Activated CD8-positive, alpha-beta T cell treated with anti-CD3 and anti-CD28 coated beads, Interleukin-2, amount 10 ng/mL, durations not matched to agents 7 days and 5 days (primary cell): ENCODE results near the gene ZNF628. TPM values are rescaled to one million over a fixed set of nuclear protein-coding genes. Genes with fewer than 3 reads are reported as not detected.
"Not testable (repeated sequence)": the region's sequence is repeated elsewhere in the genome, so short reads cannot be mapped to it uniquely, and the experiment has no call there.

Experiments
- ATAC-seq: fragments of 150-1000 bp; cut with Tn5 transposase; one replicate; pipeline ENCODE4 v1.10.0; 2021; ENCODE audit warnings: moderate library complexity
- CTCF ChIA-PET: fragments of 350-600 bp; sonication (Branson Sonifier 250); formaldehyde crosslinking; loops from one replicate; lab custom pipeline; 2021; ENCODE audit warnings: antibody characterized with exemption; lab: Charles Lee
- POLR2A ChIA-PET: fragments of 350-600 bp; sonication (Branson Sonifier 250); formaldehyde crosslinking; loops from one replicate; lab custom pipeline; 2021; ENCODE audit warnings: antibody characterized with exemption; lab: Charles Lee
- DNase-seq: peaks from one replicate; pipeline ENCODE4 v3.0.0-alpha.2; 2020
- H3K27ac Mint-ChIP-seq: one replicate; pipeline ENCODE4 v1.8.0; 2021; ENCODE audit warnings: mild to moderate bottlenecking, mixed read lengths
- H3K27me3 Mint-ChIP-seq: one replicate; pipeline ENCODE4 v1.8.0; 2021; ENCODE audit warnings: low read depth, mixed read lengths
- H3K36me3 Mint-ChIP-seq: one replicate; pipeline ENCODE4 v1.8.0; 2021; ENCODE audit warnings: low read depth, mixed read lengths
- H3K4me1 Mint-ChIP-seq: one replicate; pipeline ENCODE4 v1.8.0; 2021; ENCODE audit warnings: low read depth, mixed read lengths
- H3K4me3 Mint-ChIP-seq: one replicate; pipeline ENCODE4 v1.8.0; 2021; ENCODE audit warnings: mild to moderate bottlenecking, mixed read lengths
- H3K9me3 Mint-ChIP-seq: one replicate; pipeline ENCODE4 v1.8.0; 2022; ENCODE audit warnings: mixed read lengths; ENCODE audit not compliant: insufficient read depth
- total RNA-seq, 2 experiments: library from RNA; stranded (reverse); gene quantifications; one replicate each; pipeline ENCODE4 v1.2.3, GENCODE V29; 2021

The ZNF628 gene
- total RNA-seq, 2 experiments from 2014 or later, result 10.2 to 11.6 TPM

DNA sequence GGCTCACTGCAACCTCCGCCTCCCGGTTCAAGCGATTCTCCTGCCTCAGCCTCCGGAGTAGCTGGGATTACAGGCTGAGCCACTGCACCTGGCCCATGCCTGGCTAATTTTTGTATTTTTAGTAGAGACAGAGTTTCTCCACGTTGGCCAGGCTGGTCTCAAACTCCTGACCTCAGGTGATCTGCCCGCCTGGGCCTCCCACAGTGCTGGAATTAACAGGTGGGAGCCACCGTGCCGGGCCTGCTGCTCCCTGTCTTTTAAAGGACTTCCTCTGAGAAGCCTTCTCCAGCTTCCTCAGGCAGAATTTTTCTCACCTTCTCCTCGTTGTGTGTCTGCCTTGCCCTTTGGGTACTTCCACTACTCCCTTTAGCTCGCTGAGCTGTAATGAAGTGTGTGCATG is 20.4 kb downstream of the ZNF628 start:
- DNase-seq, H3K36me3 Mint-ChIP-seq, H3K27me3 Mint-ChIP-seq, H3K27ac Mint-ChIP-seq, ATAC-seq, H3K9me3 Mint-ChIP-seq, H3K4me3 Mint-ChIP-seq, H3K4me1 Mint-ChIP-seq: not testable (repeated sequence)
- ChIA-PET POLR2A (interaction anchor here (0.6 kb wide), 1 partner anchor 52 kb away, joined by 3 read pairs; no protein-coding TSS in a partner anchor), CTCF (interaction anchor here (4.6 kb wide), 1 partner anchor 30 kb away, joined by 16 read pairs; no protein-coding TSS in a partner anchor)

DNA sequence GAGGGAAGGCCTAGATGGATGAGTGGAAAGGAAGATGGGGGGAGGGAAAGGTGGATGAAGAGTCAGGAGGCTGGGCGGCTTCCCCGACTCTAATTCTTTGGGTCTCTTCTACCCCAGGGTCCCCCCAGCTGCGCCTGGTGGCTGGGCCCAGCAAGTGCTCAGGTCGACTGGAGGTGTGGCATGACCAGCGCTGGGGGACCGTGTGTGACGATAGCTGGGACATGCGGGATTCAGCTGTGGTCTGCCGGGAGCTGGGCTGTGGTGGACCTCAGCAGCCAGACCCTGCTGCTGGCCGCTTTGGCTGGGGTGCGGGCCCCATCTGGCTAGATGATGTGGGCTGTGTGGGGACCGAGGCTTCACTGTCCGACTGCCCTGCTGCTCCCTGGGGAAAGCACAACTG is 21.3 kb downstream of the ZNF628 start:
- no peaks in the 10 kb centered on the region for H3K27me3 Mint-ChIP-seq
- peaks cover 5% of the 10 kb centered on the region for H3K4me1 Mint-ChIP-seq
- DNase-seq (no peak), ATAC-seq (no peak)
- no peak overlapping the region for H3K4me3 Mint-ChIP-seq
- CTCF ChIA-PET, result no interaction called here
- no peak overlapping the region for H3K27ac Mint-ChIP-seq
- POLR2A ChIA-PET, result no interaction called here
- H3K36me3 Mint-ChIP-seq, result no peaks in the 10 kb centered on the region
- H3K9me3 Mint-ChIP-seq, result no peaks in the 10 kb centered on the region

- H3K27ac Mint-ChIP-seq, result no peak overlapping the region
- DNase-seq (no peak), ATAC-seq (no peak)
- POLR2A ChIA-PET, result interaction anchor here (1.0 kb wide), 1 partner anchor 14 kb away, joined by 3 read pairs; the partner anchor contains the start of gene NAT14
- H3K9me3 Mint-ChIP-seq, result no peaks in the 10 kb centered on the region
- no peaks in the 10 kb centered on the region for H3K27me3 Mint-ChIP-seq
- CTCF ChIA-PET, result no interaction called here
- H3K4me3 Mint-ChIP-seq, result no peak overlapping the region
- peaks cover 4% of the 10 kb centered on the region for H3K36me3 Mint-ChIP-seq
- H3K4me1 Mint-ChIP-seq, result peaks cover 9% of the 10 kb centered on the region
These were observed 21.9 kb downstream of the ZNF628 start for GRCh38 chr19:55498246-55498840.

DNA sequence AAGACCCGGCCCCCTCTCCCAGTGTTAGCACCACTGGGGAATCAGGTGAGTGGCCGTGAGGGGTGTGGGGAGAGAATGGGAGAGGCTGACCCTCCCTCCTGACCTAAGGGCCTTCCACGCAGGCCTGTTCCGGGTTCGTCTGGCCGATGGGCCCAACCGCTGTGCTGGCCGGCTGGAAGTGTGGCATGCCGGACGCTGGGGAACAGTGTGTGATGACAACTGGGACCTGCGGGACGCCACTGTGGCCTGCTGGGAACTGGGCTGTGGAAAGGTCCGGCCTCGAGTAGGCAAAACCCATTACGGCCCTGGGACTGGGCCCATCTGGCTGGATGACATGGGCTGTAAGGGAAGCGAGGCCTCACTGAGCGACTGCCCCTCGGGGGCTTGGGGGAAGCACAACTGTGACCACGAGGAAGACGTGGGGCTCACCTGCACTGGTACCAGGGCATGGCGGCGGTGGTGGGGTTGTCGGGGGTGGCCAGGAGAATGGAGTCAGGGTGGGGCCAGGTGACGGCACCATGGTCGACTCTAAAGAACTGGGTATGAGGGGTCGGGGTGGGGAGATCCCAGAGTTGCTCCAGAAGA is 24.0 kb downstream of the ZNF628 start:
- DNase-seq, result no peak
- Mint-ChIP-seq H3K27me3 (no peaks in the 10 kb centered on the region), H3K4me1 (peaks cover 15% of the 10 kb centered on the region), H3K4me3 (no peak overlapping the region), H3K9me3 (no peaks in the 10 kb centered on the region), H3K36me3 (peaks cover 8% of the 10 kb centered on the region), H3K27ac (no peak overlapping the region)
- ChIA-PET CTCF (interaction anchor here (0.9 to 1.5 kb wide), 2 partner anchors 33 to 132 kb away, joined by 3 to 6 read pairs; no protein-coding TSS in a partner anchor), POLR2A (interaction anchor here (1.1 kb wide), 1 partner anchor 99 kb away, joined by 3 read pairs; the partner anchor contains the start of gene ZNF524)
- ATAC-seq, result no peak

GRCh38 chr19:55502197-55502952 is 26.0 kb downstream of the ZNF628 start:
- Mint-ChIP-seq H3K27me3 (no peaks in the 10 kb centered on the region), H3K27ac (no peak overlapping the region), H3K36me3 (peaks cover 8% of the 10 kb centered on the region), H3K4me3 (no peak overlapping the region), H3K4me1 (peaks cover 15% of the 10 kb centered on the region), H3K9me3 (no peaks in the 10 kb centered on the region)
- no peak for DNase-seq
- ATAC-seq, result no peak
- ChIA-PET POLR2A (no interaction called here), CTCF (interaction anchor here (1.0 to 3.6 kb wide), 4 partner anchors 9 to 104 kb away, joined by 4 to 75 read pairs (median 22); no protein-coding TSS in a partner anchor)

DNA sequence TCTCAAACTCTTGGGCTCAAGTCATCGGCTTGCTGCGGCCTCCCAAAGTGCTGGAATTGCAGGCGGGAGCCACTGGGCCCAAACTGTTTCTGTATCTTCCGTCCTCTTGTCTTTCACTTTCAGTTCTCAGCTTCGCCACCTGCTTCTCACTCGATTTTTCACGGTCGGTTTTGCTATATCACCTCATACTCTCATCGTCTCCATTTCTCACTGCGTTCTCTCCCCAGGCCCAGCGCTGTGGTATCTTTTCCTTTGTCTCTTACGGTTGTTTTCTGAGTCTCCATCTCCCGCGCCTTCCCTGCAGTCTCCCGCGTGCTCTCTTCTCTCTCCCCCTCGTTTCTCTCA is 26.7 kb downstream of the ZNF628 start:
- POLR2A ChIA-PET, result no interaction called here
- Mint-ChIP-seq H3K4me1 (peaks cover 19% of the 10 kb centered on the region), H3K9me3 (no peaks in the 10 kb centered on the region), H3K27ac (peak overlapping the region; percentile 85), H3K36me3 (peaks cover 8% of the 10 kb centered on the region), H3K4me3 (peak overlapping the region; percentile 70), H3K27me3 (no peaks in the 10 kb centered on the region)
- DNase-seq (no peak), ATAC-seq (no peak)
- CTCF ChIA-PET, result interaction anchor here (0.7 to 3.6 kb wide), 28 partner anchors 9 to 362 kb away, joined by 3 to 75 read pairs (median 12); partner anchors contain the start of genes FIZ1, ISOC2, SSC5D and TMEM238

DNA sequence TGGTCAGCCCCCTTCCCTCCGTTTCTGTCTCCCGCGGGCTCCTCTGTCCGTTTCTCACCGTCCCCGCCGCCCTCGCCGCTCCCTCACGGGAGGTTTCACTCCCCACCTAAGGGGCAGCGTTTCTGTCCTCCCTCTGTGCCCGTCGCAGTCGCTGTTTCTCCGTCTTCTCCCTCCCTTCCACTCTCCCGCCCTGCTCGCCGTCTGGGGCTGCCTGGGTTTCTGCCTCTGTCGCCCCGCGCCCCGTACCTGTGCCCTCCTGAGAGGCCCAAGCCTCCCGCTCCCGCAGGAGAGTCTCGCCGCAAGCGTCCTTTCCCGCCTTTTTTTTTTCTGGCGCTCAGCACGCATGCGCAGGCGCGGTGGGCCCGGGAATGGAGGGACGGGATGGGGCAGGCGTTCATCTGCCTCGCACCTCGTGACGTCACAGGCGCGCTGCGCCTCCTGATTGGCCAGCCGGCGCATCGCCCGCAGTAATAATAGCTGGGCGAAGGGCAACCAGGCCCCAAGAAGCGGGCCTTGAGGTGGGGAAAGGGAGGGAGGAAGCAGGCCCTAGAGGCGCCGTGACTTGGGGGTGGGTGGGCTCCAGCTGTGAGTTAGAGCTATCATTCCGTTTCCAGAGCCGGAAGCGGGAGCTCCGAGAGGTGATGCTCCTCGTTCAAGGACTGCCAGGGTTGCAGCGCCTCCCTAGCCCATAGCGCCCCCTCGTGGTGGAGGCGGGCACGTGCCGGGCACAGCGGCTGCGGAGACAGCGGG is 27.3 kb downstream of the ZNF628 start:
- ATAC-seq (peak; percentile 94), DNase-seq (peak; percentile 93)
- H3K27me3 Mint-ChIP-seq, result no peaks in the 10 kb centered on the region
- ChIA-PET CTCF (interaction anchor here (0.6 to 3.6 kb wide), 52 partner anchors 9 to 415 kb away, joined by 3 to 75 read pairs (median 5); partner anchors contain the start of genes DNAAF3, FIZ1, ISOC2 and KMT5C), POLR2A (interaction anchor here (1.0 kb wide), 2 partner anchors 97 to 164 kb away, joined by 3 read pairs; no protein-coding TSS in a partner anchor)
- H3K36me3 Mint-ChIP-seq, result peaks cover 8% of the 10 kb centered on the region
- H3K4me3 Mint-ChIP-seq, result peak overlapping the region; percentile 70
- peaks cover 19% of the 10 kb centered on the region for H3K4me1 Mint-ChIP-seq
- peak overlapping the region; percentile 85 for H3K27ac Mint-ChIP-seq
- H3K9me3 Mint-ChIP-seq, result no peaks in the 10 kb centered on the region

DNA sequence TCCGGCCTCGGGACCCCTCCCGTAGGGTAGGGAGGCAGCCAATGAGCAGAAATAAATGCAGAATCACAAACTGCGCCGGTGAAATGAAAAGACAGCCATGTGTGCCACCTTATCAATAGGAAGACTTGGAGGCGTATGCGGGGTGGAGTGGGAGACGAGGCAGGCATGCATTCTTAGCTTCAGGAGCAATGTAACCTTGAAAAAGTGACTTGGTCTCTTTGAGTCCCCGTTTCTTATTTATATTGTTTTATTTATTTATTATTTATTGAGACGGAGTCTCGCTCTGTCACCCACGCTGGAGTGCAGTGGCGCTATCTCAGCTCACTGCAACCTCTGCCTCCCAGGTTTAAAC is 27.8 kb downstream of the ZNF628 start:
- no peaks in the 10 kb centered on the region for H3K27me3 Mint-ChIP-seq
- H3K4me1 Mint-ChIP-seq, result peaks cover 19% of the 10 kb centered on the region
- H3K27ac Mint-ChIP-seq, result no peak overlapping the region

GRCh38 chr19:55504981-55505380 is 28.6 kb downstream of the ZNF628 start:
- peaks cover 19% of the 10 kb centered on the region for H3K4me1 Mint-ChIP-seq
- H3K9me3 Mint-ChIP-seq, result no peaks in the 10 kb centered on the region
- no peaks in the 10 kb centered on the region for H3K27me3 Mint-ChIP-seq
- ATAC-seq (no peak), DNase-seq (no peak)
- H3K36me3 Mint-ChIP-seq, result peaks cover 8% of the 10 kb centered on the region
- H3K27ac Mint-ChIP-seq, result no peak overlapping the region
- ChIA-PET POLR2A (no interaction called here), CTCF (interaction anchor here (0.7 to 3.6 kb wide), 22 partner anchors 9 to 416 kb away, joined by 3 to 75 read pairs (median 12); partner anchors contain the start of genes ISOC2, KMT5C, SSC5D and ZNF865)
- H3K4me3 Mint-ChIP-seq, result no peak overlapping the region

More for the DNA sequence above, 27.8 kb downstream of the ZNF628 start:
- DNase-seq, result no peak
- Mint-ChIP-seq H3K4me3 (peak overlapping the region; percentile 70), H3K9me3 (no peaks in the 10 kb centered on the region), H3K36me3 (peaks cover 8% of the 10 kb centered on the region)
- POLR2A ChIA-PET, result interaction anchor here (1.0 kb wide), 2 partner anchors 97 to 165 kb away, joined by 3 read pairs; no protein-coding TSS in a partner anchor
- no peak for ATAC-seq
- CTCF ChIA-PET, result interaction anchor here (0.7 to 3.6 kb wide), 48 partner anchors 8 to 416 kb away, joined by 3 to 75 read pairs (median 5); partner anchors contain the start of genes DNAAF3, FIZ1, ISOC2 and KMT5C

- H3K36me3 Mint-ChIP-seq, result peaks cover 6% of the 10 kb centered on the region
- peaks cover 13% of the 10 kb centered on the region for H3K4me1 Mint-ChIP-seq
- H3K27me3 Mint-ChIP-seq, result no peaks in the 10 kb centered on the region
- H3K27ac Mint-ChIP-seq, result no peak overlapping the region
- no peak overlapping the region for H3K4me3 Mint-ChIP-seq
- H3K9me3 Mint-ChIP-seq, result no peaks in the 10 kb centered on the region
- no peak for DNase-seq
- POLR2A ChIA-PET, result no interaction called here
- CTCF ChIA-PET, result interaction anchor here (1.0 to 1.3 kb wide), 2 partner anchors 40 to 98 kb away, joined by 4 to 7 read pairs; no protein-coding TSS in a partner anchor
- ATAC-seq, result no peak
These were observed 31.7 kb downstream of the ZNF628 start for GRCh38 chr19:55508120-55508519.
